Esophagus squamous epithelium (tissue), 4 donors: ENCODE measurements around the gene RBM14.
"Not testable (repeated sequence)": the region's sequence is repeated elsewhere in the genome, so short reads cannot be mapped to it uniquely, and the experiment has no call there.

Experiments used
- POLR2A ChIP-seq, 4 donors: fragments of 450-650 bp; IDR thresholded peaks; one replicate each; pipeline ENCODE4 v1.6.1; 2017; ENCODE audit warnings: antibody characterized with exemption in 4 of 4, mild to moderate bottlenecking in 4 of 4, moderate library complexity in 3 of 4
- TF ChIP-seq, protein P1 (sequence below), 6 experiments: fragments of 450-650 bp in 4 of 6; fragments of 200-600 bp in 2 of 6; sonication (generic) in 2 of 6; IDR thresholded peaks; one replicate each; pipeline ENCODE4 v1.5.1; 2016 to 2019; ENCODE audit warnings: antibody characterized with exemption in 6 of 6, mild to moderate bottlenecking in 4 of 6, moderate library complexity in 4 of 6

- TF ChIP-seq, protein P1, sequence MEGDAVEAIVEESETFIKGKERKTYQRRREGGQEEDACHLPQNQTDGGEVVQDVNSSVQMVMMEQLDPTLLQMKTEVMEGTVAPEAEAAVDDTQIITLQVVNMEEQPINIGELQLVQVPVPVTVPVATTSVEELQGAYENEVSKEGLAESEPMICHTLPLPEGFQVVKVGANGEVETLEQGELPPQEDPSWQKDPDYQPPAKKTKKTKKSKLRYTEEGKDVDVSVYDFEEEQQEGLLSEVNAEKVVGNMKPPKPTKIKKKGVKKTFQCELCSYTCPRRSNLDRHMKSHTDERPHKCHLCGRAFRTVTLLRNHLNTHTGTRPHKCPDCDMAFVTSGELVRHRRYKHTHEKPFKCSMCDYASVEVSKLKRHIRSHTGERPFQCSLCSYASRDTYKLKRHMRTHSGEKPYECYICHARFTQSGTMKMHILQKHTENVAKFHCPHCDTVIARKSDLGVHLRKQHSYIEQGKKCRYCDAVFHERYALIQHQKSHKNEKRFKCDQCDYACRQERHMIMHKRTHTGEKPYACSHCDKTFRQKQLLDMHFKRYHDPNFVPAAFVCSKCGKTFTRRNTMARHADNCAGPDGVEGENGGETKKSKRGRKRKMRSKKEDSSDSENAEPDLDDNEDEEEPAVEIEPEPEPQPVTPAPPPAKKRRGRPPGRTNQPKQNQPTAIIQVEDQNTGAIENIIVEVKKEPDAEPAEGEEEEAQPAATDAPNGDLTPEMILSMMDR (IDR thresholded peaks at IDR 0.05): not testable (repeated sequence)
- not testable (repeated sequence) for TF ChIP-seq POLR2A (IDR thresholded peaks at IDR 0.05)
Observed at GRCh38 chr11:66582565-66583147, 33.8 kb upstream of the RBM14 start.
